Measurements from ENCODE around the gene TEPSIN.
A peak's percentile ranks its signal among the peaks of the same experiment; 100 is the strongest.
"Not testable (repeated sequence)": the region's sequence is repeated elsewhere in the genome, so short reads cannot be mapped to it uniquely, and the experiment has no call there.

The TEPSIN gene

DNA sequence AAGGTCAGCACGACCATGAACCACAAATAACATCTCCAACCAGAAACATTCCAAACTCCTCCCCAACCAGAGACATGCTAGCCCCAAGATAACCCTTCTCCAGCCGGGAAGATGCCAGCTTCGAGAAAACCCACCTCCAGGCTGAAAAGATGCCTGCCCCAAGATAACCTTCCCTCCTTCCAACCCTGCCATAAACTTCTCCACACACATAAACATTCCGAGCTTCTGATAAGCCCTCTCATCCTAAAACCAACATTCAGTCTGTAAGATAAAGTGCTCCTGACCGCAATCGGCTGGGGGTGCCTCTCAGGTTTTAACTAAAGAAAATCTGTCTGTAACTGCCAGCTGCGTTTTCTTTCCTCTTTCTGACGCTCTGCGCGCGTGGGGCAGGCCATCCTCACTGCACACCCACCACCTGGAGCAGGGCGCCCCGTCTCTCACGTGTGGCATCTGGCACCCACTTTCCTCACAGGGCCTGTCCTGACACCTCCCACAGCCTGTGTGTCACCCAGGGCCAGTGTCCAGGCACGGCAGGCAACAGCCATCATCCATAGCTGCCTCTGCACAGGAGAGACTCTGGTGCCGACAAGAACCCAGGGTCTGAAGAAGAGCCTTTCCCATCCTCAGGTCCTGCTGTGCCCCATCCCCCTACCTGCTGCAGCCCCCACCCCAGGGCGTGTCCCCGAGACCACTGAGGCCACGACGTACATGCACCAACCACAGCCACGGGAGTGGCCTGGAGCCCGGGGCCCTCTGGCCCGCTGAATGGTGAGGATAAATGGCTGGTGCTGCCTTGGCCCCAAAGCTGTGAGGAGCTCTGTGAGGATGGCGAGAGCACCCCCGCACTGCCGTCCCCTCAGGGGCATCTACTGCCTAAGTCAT is 3.7 kb downstream of the TEPSIN start:
- no peak for DNase-seq

DNA sequence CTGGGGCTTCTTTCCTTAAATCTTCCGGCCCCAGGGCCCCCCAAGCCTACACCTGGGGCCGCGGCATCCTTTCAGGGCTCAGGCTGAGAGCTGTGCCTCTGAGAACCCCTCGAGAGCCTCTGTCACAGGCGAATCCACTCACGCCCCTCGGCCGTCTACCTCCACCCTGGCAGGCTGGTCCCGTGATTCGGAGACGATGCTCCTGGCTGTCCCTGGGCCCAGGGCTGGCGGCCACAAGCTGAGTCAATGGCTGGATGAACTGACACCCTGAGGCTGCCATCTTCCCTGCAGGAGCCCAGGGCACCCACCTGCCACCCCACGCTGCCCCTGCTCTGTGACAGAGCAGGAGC is 4.4 kb downstream of the TEPSIN start:
- no peak for DNase-seq

DNA sequence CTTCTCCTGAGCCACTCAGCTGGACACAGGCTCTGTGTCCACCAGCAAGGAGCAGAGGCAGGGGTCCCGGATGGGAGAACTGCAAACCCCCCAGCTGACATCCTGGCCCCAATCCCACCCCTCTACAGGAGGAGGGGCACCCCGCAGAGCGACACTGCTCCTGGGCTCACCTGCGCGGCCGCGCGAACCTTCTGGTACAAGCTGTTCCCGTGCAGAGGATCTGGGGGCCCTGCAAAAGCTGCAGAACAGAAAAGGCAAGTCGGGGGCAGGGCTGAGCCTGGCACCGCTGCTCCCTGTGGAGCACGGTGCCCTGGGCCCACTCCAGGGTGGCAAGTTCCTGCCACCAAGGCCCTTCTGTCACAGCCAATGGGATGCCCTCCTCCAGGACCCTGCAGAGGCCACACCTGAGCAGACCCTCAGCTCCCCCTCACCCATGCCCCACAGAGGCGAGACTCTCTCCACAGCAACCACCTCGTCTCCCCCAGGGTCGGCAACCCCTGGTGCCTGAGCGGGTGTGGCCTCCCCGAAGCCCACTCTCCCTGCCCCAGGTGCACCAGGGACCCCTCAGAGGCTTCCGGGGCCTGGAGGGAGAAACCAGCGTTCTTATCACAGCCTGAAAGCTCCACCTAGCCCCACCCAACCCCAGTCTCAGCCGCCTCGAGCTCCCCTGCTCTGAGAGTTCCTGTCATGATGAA is 4.9 kb downstream of the TEPSIN start:
- no peak for DNase-seq

DNA sequence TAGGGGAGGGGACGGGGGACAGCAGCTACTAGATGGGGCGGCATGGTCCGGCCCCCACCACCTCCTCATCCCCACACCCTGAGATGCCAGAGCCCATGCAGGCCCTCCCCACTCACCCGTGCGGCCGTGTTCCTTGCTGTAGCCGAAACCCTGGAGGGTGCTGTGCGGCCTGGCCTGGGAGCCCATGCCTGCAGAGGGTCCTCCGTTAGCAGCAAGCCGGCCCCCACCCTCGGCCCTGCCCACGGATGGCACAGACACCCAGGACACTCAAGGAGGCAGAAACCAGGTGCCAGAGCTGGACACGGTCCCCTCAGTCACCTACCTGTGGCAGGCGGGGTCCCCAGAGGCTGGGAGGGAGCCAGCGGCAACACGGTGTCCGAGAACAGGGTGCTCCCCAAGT is 5.5 kb downstream of the TEPSIN start:
- no peak for DNase-seq

DNA sequence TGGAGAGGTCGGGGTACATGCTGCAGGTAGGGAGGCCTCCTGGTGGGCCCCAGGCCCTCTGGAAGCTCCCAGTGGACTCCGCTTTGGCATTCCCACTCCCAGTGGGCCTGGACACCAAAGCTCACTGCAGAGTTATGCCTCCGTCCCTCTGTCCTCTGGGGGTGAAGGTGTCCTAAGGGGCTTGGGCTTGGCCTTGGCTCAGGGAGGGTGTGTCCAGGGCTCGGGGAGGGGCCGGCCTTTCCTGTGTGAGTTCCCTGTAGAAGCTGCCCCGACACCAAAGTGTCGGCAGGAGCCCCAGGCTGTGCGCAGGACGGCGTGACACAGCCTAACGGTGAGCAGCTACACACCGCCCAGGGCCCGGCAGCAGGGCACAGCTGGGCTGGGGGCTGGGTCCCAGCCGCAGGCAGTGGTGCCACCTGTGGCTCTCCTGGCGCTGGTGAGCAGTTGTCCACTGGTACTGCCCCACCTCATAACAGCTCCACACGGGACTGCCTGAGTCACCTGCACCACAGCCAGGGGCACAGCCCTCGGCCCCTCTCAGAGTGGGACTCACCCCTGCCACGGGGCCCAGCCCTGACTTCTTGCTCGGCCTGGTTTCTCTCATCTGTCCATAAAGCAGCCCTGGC is 6.1 kb downstream of the TEPSIN start:
- DNase-seq: no peak

DNA sequence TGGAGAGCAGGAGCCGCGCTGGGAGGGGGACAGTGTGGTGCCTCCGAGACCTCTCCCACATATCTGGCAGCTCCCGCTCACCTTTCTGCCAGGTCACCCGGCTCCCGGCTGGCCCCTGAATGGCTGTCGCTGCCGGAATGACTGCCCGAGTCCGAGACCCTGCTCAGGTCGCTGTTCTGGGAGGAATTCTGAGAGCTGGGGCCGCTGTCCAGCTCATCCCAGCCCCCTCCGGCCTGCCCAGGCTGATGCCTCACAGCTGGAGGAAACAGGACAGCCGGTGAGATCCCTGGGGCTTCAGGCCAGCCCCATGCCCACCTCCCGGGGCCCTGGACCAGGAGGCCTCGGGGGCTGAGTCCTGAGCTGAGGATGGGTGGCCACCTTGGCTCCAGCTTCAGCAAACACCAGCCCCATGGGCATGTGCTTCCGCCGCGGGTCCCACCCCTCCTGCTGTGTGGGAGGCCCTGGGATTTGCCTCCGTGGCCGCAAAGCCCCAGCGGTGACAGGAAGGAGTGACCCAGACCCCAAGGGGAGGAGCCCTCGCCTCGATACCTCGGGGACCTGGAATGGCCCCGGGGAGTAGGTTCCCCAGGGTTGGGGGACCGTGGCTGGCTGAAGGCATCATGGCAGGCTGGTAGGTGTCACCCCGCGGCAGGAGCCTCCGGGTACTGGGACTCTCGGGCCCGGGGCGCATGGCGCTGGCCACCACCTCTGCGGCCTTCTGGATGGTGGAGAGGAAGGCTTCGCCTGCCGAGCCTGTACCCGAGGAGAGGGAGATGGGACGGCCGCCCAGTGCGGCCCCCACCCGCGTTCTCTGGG is 6.9 kb downstream of the TEPSIN start:
- DNase-seq: no peak

DNA sequence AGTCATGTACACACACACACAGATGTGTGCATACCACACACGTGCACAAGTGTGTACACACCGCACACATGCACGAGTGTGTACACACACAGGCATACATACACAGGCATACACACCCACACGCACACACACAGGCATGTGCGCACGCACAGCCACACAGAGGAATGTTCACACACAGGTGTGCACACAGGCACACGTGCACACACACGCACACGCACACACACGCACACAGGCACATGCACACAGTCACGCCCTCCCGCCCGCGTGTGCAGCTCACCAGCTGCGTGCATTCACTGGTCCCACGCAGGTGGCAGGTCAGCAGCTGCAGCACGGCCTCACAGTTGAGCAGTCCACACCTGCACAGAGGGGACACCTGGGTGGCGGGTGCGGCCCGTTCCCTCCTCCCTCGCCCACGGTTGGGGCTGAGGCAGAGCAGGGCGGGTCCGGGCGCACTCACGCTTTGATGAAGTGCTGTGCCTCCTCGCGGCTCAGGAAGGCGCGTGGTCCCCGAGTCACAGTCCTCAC is 7.7 kb downstream of the TEPSIN start:
- DNase-seq: no peak

DNA sequence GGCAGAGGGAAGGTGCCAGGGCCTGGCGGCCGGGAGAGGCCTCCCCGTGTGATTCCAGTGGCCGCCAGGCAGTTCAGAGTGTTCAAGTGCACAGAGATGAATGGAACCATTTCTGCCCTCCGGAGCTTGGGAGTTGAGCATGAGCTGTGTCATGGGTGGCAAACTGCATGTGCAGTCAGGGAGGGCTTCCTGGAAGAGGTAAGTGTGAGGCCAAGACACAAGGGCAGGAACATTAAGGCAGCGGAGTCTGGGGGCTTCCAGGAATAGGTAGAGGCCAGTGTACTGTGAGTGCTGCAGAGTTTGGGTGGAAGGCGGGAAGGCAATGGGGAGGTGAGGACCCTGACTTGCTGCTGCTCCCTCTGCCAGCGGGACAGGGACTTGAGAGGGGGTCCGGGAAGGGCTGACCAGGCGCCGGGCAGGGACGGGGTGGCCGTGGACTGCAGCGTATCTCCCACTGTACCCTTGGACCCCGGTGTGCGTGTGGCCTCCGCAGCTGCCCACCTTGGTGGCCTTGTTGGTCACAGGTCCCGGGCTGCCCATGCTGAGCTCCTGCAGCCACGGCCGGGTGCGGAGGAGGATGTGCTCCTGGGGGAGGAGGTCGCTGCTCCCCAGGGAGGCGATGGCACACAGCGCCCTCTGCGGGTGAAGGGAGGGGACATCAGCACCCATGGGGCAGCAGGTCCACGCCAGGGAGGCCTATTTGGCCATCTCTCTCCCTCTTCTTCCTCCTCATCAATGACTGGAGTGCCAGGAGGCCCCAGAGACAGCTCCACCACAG is 8.6 kb downstream of the TEPSIN start:
- DNase-seq: no peak

DNA sequence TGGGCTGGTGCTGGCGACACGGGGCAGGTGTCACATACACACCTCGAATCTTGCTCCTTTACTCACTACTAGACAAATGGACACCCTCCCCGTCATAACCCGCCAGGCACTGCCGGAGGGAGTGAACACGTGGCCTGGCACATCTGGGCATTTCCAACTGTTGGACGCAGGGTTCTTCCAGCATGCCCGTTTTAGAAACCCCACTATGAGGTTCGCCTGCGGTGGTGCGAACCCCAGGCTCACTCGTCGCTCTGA is 9.3 kb downstream of the TEPSIN start:
- no peak for DNase-seq

DNA sequence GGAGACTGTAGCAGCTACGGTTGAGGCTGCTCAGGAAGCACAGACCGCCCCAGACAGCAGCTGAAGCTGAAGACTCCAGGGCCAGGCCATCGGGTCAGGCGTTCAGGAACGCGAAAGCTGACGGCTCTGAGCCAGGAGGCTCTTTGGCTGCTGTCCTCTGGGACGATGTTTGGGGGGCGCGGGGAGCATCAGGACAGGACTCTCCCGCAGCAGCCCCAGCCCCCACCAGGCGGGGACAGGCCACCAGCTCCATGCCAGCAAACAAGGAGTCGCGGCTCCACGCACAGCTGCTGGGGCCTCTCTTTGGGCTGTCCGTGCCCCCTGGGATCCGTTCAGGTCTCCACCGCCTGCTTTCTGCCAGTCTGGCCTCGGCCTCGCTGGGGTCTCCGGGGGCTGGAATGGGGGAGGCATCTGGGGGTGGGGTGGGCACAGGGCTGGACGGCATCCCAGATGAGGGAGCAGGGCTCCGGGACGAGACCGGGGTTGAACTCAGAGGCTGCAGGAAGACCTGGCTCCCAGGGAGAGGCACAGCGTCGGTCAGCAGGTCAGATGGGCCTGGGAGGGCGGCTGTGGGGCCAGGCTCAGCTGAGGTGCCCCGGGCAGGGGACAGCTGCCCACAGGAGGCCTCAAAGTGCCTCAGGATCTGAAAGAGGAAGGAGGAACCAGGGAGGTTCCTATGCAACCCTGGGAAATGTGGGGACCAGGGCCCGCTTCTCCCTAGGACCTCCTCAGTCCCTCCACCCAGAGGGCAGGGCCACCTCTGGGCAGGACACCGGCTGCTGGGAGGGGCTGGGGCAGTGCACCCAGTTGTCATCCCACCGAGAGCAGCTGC is 9.8 kb downstream of the TEPSIN start:
- no peak for DNase-seq

DNA sequence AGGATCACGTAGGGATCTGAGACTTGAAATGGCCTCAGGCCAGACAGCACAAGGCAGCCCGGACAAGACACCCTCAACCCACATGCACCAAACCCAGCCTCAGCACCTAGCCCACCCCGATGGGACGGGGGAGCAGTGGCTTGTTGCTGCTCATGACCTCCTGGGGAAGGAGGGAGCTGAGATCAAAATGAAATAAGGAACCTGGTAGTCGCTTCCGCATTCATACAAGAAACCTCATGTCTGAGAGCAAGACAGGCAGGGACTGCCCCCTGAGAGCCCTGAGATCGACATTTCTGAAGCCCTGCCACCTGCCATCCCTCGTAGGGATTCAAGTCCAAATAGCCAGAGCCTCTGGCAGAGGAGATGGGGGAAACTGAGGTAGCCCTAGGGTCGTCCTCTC is 10.4 kb downstream of the TEPSIN start:
- no peak for DNase-seq

DNA sequence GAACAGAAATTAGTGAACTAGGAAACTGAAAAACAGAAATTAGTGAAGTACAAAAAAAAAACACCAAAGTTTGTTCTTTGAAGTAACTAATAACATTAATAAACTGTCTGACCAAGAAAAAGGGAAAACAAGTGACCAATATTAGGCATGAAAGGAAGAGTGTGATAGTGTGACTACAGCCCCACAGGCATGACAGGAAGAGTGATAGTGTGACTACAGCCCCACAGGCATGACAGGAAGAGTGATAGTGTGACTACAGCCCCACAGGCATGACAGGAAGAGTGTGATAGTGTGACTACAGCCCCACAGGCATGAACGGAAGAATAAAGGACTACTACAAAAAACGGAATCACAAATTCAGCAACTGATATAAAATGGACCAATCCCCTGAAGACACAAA is 11.2 kb downstream of the TEPSIN start:
- DNase-seq: not testable (repeated sequence)

DNA sequence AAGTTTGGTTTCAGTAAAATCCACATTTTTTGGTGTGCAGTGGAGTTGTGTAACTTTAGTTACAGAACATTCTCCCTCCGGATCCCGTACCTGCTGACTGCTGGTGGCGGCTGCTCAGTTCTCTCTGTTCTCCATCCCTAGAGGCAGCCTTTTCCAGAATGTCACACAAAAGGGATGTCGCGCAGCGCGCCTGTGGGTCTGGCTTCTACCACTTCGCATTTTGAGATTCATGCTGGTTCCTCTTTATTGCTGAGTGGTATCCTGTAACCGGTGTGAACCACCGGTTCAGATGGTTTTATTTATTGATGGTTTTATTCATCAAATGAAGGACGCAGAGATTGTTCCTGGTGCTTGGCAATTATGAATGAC is 15.1 kb downstream of the TEPSIN start:
- DNase-seq: no peak

DNA sequence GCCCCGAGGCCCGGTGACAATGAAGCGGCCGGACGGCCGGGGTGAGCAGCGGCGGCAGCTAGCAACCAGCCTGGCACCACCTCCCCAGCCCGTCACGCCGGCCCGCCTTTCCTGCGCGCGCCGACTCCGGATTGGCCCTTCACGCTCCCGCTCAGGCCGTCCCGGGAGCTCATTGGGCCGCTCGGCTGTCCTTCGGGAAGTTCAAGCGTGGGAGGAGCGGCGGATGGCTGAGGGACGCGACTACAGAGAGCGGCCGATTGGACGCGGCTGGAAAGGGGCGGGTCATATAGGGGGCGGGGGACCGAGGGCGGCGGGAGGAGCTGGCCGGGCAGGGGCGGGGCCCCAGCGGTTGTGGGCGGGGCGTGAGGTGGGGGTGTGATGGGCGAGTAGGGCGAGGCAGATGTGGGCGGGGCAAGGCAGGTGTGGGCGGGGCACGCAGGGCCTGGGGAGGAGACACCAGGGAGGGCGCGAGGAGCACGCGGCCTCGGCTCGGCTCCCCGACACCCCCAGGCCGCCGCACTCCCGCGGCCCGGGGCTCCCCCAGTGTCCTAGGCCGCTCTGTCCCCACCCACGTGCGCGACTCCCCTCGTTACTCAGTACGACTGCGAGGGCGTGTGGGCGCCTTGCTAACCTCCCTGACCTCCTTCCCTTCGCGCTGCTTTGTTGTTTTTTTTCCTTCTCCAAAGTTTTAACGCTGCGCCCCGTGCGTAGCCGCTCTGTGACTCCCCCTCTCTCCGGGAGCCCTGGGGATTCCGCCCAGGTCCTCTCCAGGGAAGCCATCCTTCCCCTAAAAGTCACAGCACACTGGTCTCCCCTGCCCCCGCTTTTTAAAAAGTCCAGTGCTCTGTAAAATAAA is 15.7 kb downstream of the TEPSIN start, which contains the start of gene CEP131:
TSS of gene CEP131 (minus strand) at position 60 of the 856 bp plus-strand sequence. CDS start 2,909 bp downstream, outside the sequence.
- DNase-seq: peak; percentile 96

DNA sequence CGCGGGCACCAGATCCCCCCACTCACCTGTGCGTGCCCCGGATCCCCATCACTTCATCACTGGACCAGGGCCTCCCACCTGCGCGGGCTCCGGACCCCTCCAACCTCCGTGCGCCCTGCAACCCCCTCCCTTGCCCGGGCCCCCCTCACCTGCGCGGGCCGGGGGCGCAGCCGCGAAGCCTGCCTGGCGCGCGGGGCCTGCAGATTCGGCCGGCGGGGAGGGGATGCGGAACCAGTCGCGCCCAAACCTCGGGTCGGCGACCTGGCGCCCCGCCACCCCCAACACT is 16.3 kb downstream of the TEPSIN start:
- no peak for DNase-seq

DNA sequence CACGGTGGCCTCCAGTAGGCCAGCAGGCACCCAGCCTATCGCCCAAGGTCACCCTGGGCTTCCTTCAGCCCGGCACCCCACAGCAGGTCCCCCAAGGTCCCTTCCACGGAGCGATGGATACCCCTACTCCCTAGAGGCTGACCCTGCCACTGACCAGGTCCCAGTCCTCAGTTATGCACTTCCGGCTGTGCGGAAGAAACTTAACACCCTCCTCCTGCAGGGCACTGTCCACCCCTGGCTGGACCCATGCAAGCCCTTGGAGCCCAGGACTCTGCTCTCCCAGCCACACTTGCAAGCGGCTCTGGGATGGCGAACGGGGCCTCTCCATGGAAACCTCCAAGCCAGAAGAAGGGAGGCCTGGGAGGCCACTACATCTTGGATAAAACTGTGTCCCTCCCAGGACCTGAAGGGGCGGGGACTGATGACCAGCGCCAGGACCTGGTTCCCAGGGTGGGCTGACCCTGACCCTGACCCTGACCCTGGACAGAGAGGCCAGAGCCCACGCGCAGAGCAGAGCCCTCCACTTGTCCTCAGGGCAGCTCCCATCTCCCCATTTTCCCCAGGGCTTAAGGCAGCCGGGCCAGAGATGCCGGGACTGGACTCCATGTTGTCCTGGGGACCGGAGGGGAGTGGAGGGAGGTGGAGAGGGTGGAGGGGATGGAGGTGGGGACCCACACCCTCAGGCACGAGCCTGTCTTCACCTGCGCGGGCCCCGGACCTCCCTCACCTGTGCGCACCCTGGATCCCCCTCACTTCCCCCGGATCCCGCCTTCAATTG is 16.8 kb downstream of the TEPSIN start:
- no peak for DNase-seq

DNA sequence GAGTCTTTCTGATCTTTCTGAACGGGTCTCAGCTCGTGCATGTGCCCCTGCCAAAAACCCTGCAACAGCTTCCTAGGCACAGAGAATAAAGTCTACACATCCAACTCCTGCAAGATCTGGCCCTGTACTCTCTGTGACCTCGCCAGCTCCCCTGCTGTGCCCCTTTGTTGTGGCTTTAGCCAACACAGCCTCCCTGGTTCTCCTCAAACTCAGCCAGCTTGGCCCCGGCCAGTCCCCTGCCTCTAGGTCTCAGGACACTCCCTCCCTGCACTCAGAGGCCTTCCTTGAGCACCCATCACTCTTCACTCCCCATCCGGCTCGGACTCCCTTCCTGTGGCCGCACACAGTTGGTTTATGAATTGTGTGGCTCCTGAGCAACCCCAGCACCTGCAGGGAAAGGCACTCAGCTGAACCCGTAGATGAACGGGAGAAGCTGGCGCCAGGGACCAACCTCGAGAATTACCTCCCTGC is 17.4 kb downstream of the TEPSIN start:
- DNase-seq: no peak

DNA sequence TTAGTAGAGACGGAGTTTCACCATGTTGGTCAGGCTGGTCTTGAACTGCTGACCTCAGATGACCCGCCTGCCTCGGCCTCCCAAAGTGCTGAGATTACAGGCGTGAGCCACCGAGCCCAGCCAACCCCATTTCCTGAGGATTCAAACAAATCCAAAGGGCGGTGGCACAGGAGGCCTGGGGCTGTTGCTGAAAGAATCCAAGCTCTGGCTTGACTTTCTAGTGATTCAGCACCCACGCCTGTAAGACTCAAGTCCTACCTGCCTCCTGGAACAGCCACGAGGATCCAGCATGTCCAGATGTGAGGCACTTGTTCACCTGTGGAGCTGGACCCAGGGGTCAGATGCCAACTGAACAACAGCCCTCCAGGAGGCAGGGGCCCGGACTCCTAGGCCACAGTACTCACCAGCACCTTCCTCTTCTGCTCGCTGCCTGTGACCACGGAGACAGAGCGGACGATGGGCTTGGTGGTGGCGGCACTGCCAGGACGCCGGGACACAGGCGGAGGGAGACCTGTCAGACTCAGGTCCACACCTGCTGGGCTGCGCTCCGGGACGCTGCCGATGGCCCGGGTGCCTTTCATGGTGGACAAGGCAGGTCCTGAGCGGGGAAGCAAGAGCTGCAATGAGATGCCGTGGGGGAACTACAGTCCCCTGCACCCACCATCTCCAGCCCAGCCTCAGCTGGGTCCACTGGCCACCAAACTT is 19.2 kb downstream of the TEPSIN start:
- no peak for DNase-seq

DNA sequence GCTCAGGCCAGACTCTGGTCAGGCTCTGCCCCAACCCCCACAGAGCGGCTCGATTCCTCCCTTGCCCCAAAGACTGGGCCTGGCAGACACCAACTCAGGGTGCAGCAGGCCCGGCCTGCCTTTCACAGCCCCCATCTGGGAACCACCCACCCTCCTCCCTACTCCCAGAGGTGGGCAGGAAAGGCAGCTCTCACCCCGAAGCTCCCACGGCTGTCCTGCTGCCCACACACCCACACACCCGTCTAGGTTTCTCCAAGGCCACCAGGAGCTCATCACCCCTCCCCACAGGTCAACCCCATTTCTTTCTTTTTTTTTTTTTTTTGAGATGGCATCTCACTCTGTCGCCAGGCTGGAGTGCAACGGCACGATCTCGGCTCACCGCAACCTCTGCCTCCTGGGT is 19.9 kb downstream of the TEPSIN start:
- no peak for DNase-seq

Measured in GOT3 (cell line).